Nephron progenitor cell (in vitro differentiated cells): Measurements from ENCODE around the gene IL12RB2.
"Not testable (repeated sequence)": the region's sequence is repeated elsewhere in the genome, so short reads cannot be mapped to it uniquely, and the experiment has no call there.

Source experiments
- DNase-seq: peaks from one replicate; pipeline ENCODE4 v3.0.0; 2021
- H3K27ac Mint-ChIP-seq: 2 replicates; pipeline ENCODE4 v1.8.0; 2021; ENCODE audit warnings: mild to moderate bottlenecking, moderate library complexity, mixed read lengths
- H3K27me3 Mint-ChIP-seq: 2 replicates; pipeline ENCODE4 v1.8.0; 2021; ENCODE audit warnings: mild to moderate bottlenecking, low read depth, mixed read lengths; ENCODE audit not compliant: poor library complexity
- H3K36me3 Mint-ChIP-seq: 2 replicates; pipeline ENCODE4 v1.8.0; 2021; ENCODE audit warnings: low read depth, mixed read lengths
- H3K4me1 Mint-ChIP-seq: 2 replicates; pipeline ENCODE4 v1.8.0; 2021; ENCODE audit warnings: mixed read lengths
- H3K4me3 Mint-ChIP-seq: 2 replicates; pipeline ENCODE4 v1.8.0; 2021; ENCODE audit warnings: mild to moderate bottlenecking, moderate library complexity, mixed read lengths
- H3K9me3 Mint-ChIP-seq: 2 replicates; pipeline ENCODE4 v1.8.0; 2021; ENCODE audit warnings: mild to moderate bottlenecking, moderate library complexity, mixed read lengths
- CTCF ChIP-seq: fragments of 200-600 bp; sonication (generic); IDR thresholded peaks from 2 replicates; pipeline ENCODE4 v1.5.0; 2021; ENCODE audit warnings: antibody characterized with exemption

The IL12RB2 gene

GRCh38 chr1:67390041-67390887 lies 82.6 kb downstream of the IL12RB2 start:
- Mint-ChIP-seq H3K4me1 (peaks cover 15% of the 10 kb centered on the region), H3K27ac (no peak overlapping the region), H3K4me3 (no peak overlapping the region), H3K9me3 (peaks cover 7% of the 10 kb centered on the region), H3K36me3 (peaks cover 4% of the 10 kb centered on the region), H3K27me3 (peaks cover 7% of the 10 kb centered on the region)
- TF ChIP-seq CTCF = no peak
- no peak for DNase-seq

- H3K4me3 Mint-ChIP-seq = no peak overlapping the region
- H3K27me3 Mint-ChIP-seq = peaks cover 14% of the 10 kb centered on the region
- no peaks in the 10 kb centered on the region for H3K36me3 Mint-ChIP-seq
- H3K4me1 Mint-ChIP-seq = peaks cover 15% of the 10 kb centered on the region
- no peaks in the 10 kb centered on the region for H3K9me3 Mint-ChIP-seq
- no peak for DNase-seq
- no peak overlapping the region for H3K27ac Mint-ChIP-seq
- TF ChIP-seq CTCF = no peak
These were observed 85.6 kb downstream of the IL12RB2 start for GRCh38 chr1:67393240-67393639.

GRCh38 chr1:67393737-67394136 lies 86.1 kb downstream of the IL12RB2 start:
- H3K4me3 Mint-ChIP-seq = no peak overlapping the region
- no peak overlapping the region for H3K27ac Mint-ChIP-seq
- H3K27me3 Mint-ChIP-seq = peaks cover 14% of the 10 kb centered on the region
- DNase-seq = no peak
- no peaks in the 10 kb centered on the region for H3K36me3 Mint-ChIP-seq
- H3K4me1 Mint-ChIP-seq = peaks cover 15% of the 10 kb centered on the region
- no peak for TF ChIP-seq CTCF
- H3K9me3 Mint-ChIP-seq = no peaks in the 10 kb centered on the region

- no peaks in the 10 kb centered on the region for H3K9me3 Mint-ChIP-seq
These were observed 86.9 kb downstream of the IL12RB2 start for GRCh38 chr1:67394548-67394947.

GRCh38 chr1:67399199-67399993 lies 91.7 kb downstream of the IL12RB2 start:
- Mint-ChIP-seq H3K9me3 (no peaks in the 10 kb centered on the region), H3K4me1 (no peaks in the 10 kb centered on the region), H3K36me3 (no peaks in the 10 kb centered on the region), H3K27ac (no peak overlapping the region), H3K27me3 (peaks cover 11% of the 10 kb centered on the region), H3K4me3 (no peak overlapping the region)
- no peak for TF ChIP-seq CTCF
- DNase-seq = no peak

More at GRCh38 chr1:67394548-67394947, 86.9 kb downstream of the IL12RB2 start:
- TF ChIP-seq CTCF = no peak
- H3K4me3 Mint-ChIP-seq = no peak overlapping the region
- no peak for DNase-seq
- no peaks in the 10 kb centered on the region for H3K36me3 Mint-ChIP-seq
- H3K27ac Mint-ChIP-seq = no peak overlapping the region
- peaks cover 14% of the 10 kb centered on the region for H3K27me3 Mint-ChIP-seq
- H3K4me1 Mint-ChIP-seq = peaks cover 15% of the 10 kb centered on the region

- not testable (repeated sequence) for H3K27me3 Mint-ChIP-seq, DNase-seq, H3K4me3 Mint-ChIP-seq, H3K4me1 Mint-ChIP-seq, H3K36me3 Mint-ChIP-seq, H3K9me3 Mint-ChIP-seq
- H3K27ac Mint-ChIP-seq = peak overlapping the region; percentile 73
These were observed 92.5 kb downstream of the IL12RB2 start for GRCh38 chr1:67400029-67400786.
